Transverse colon (tissue), 4 donors: Measurements from ENCODE around the gene PCDH12. TPM values are rescaled to one million over a fixed set of nuclear protein-coding genes. Genes with fewer than 3 reads are reported as not detected.

ENCODE experiments used
- DNase-seq: peaks from one replicate; pipeline ENCODE4 v3.0.0-alpha.2; 2019
- H3K27ac ChIP-seq, 4 donors: fragments of 200-600 bp; sonication (generic); 2 replicates each; pipeline ENCODE4 v1.5.1; 2016 to 2018; ENCODE audit warnings: inconsistent platforms in 4 of 4
- H3K27me3 ChIP-seq: fragments of 200-600 bp; sonication (generic); 2 replicates; pipeline ENCODE4 v1.5.1; 2017; ENCODE audit warnings: inconsistent platforms
- H3K36me3 ChIP-seq, 4 donors: fragments of 200-600 bp; sonication (generic); 2 replicates each; pipeline ENCODE4 v1.5.1; 2017 to 2019; ENCODE audit warnings: inconsistent platforms in 4 of 4
- H3K4me1 ChIP-seq, 4 donors: fragments of 200-600 bp; sonication (generic); 2 replicates each; pipeline ENCODE4 v1.5.1; 2017 to 2020; ENCODE audit warnings: inconsistent platforms in 4 of 4
- H3K4me3 ChIP-seq, 4 donors: fragments of 200-600 bp; sonication (generic); 1 replicate in 1 of 4; 2 replicates in 3 of 4; pipeline versions ENCODE4 v1.5.1 to v1.6.1; 2017 to 2019; ENCODE audit warnings: inconsistent platforms in 4 of 4
- H3K9me3 ChIP-seq, 2 donors: fragments of 200-600 bp; sonication (generic); 2 replicates each; pipeline ENCODE4 v1.5.1; 2017 to 2019; ENCODE audit warnings: inconsistent platforms in 2 of 2
- EP300 ChIP-seq: sonication (generic); formaldehyde crosslinking; IDR thresholded peaks from one replicate; pipeline ENCODE4 v1.6.1; 2017; ENCODE audit warnings: antibody characterized with exemption, low read depth
- POLR2A ChIP-seq: fragments of 450-650 bp; IDR thresholded peaks from one replicate; pipeline ENCODE4 v1.6.1; 2016; ENCODE audit warnings: antibody characterized with exemption, mild to moderate bottlenecking, moderate library complexity
- POLR2AphosphoS5 ChIP-seq, 3 donors: sonication (generic); formaldehyde crosslinking; IDR thresholded peaks; one replicate each; pipeline ENCODE4 v1.6.1; 2016; ENCODE audit warnings: antibody characterized with exemption in 3 of 3
- WGBS, 2 donors: methylation state at CpG; one replicate each; pipeline ENCODE4 v1.1.5; 2018; ENCODE audit warnings: low coverage in 1 of 2; 5-methylcytosine and 5-hydroxymethylcytosine counted together
- in situ Hi-C, 4 donors: fragments of 200-750 bp; cut with MboI; loops; one replicate each; pipeline versions ENCODE4 v1.15.0 to v1.15.1; 2017; ENCODE audit warnings: low sequenced_read_pairs in 3 of 4, low pct_ligation_motif_present in 1 of 4, low pct_unique_long_range_greater_than_20kb in 1 of 4
- intact Hi-C: fragments of 100-400 bp; cut with DNase I; formaldehyde crosslinking; loops from one replicate; pipeline ENCODE4 v1.15.1; 2023; ENCODE audit warnings: low total_unique reads
- total RNA-seq, 4 donors: library from RNA; depleted of rRNA; stranded (reverse); fragments of >200 nt; gene quantifications; one replicate each; pipeline ENCODE4 v1.1.0, GENCODE V29; 2016
- TF ChIP-seq, protein P1 (sequence below), 5 experiments: fragments of 200-600 bp in 3 of 5; fragments of 450-650 bp in 2 of 5; sonication (generic) in 3 of 5; IDR thresholded peaks; 1 replicate in 2 of 5; 2 replicates in 3 of 5; pipeline ENCODE4 v1.5.1; 2016 to 2017; ENCODE audit warnings: antibody characterized with exemption in 5 of 5, inconsistent platforms in 3 of 5, mild to moderate bottlenecking in 2 of 5, moderate library complexity in 1 of 5

The PCDH12 gene
- total RNA-seq, 4 donors from 2014 or later = 0.37 to 0.95 (median 0.68) TPM; not detected in 1

DNA sequence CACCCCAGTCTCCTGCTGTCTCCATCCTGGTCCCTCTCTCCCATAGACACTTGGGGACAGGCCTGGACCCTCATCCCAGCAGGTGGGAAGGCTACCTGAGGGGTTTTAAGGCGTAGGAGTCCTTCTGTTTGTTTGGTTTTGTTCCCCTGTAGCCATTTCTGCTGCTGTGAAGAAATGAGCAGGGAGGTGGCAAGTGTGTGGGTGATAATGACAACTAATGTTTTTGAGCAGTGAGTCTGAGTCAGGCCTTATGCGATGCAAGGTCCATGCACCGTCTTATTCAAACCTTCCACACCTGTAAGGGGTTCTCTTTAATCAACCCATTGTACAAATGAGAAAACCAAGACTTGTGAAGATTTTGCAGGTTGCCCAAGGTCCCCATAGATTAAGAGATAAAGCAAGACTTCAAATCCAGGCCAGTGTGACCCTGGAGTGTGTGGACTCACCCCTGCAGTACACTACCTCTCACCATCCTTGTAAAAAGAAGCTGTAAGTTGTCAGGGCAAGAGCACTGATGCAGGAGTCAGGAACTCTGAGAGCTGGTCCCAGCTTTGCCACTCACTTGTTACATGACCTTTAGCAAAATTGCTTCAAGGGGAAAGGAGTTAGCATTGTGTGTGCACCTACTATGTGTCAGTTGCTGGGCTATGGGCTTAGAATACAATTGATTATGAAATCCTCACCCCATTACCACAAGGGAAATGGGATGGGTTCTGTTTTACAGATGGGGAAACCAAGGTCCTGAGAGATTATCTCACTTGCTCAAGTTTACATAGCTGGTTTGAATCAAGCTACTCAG is 7.6 kb downstream of the PCDH12 start:
- TF ChIP-seq, protein P1, sequence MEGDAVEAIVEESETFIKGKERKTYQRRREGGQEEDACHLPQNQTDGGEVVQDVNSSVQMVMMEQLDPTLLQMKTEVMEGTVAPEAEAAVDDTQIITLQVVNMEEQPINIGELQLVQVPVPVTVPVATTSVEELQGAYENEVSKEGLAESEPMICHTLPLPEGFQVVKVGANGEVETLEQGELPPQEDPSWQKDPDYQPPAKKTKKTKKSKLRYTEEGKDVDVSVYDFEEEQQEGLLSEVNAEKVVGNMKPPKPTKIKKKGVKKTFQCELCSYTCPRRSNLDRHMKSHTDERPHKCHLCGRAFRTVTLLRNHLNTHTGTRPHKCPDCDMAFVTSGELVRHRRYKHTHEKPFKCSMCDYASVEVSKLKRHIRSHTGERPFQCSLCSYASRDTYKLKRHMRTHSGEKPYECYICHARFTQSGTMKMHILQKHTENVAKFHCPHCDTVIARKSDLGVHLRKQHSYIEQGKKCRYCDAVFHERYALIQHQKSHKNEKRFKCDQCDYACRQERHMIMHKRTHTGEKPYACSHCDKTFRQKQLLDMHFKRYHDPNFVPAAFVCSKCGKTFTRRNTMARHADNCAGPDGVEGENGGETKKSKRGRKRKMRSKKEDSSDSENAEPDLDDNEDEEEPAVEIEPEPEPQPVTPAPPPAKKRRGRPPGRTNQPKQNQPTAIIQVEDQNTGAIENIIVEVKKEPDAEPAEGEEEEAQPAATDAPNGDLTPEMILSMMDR (IDR thresholded peaks at IDR 0.05) = no peak
- no peak for TF ChIP-seq EP300
- TF ChIP-seq POLR2AphosphoS5 (IDR thresholded peaks at IDR 0.05) = no peak
- no peak for TF ChIP-seq POLR2A
- Histone ChIP-seq H3K27ac (no peak overlapping the region), H3K9me3 (no peaks in the 10 kb centered on the region), H3K36me3 (no peaks in the 10 kb centered on the region), H3K4me1 (peaks cover 0 to 7% (median 1%) of the 10 kb centered on the region in 4 donors), H3K4me3 (no peak overlapping the region), H3K27me3 (no peaks in the 10 kb centered on the region)
- WGBS, 2 donors = 90 to 100% methylated on average over 2 to 3 of the region's 3 CpGs
- in situ Hi-C loops (loop anchor here in 2 of 4 donors (10.0 kb wide), 2 partner anchors 66 to 256 kb away; no protein-coding TSS in a partner anchor), intact Hi-C loops (no loop called here)
- no peak for DNase-seq

DNA sequence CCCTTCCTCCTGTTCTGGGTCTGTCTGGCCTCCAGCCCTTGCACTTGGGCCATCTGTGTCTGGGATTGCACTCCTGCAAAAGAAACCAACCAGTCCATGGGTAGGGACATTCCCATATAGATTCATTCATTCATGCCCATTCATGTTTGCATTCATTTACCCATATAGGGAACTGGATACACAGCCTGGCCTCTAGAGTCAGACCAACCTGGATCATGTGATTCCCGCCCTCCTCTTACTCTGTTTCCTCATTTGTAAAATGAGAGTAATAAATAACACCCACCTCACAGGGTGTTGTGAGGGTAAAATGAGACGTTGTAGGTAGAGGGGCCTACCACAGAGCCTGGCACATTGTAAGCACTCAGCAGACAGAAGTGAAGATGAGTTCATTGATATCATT is 8.5 kb downstream of the PCDH12 start:
- no peaks in the 10 kb centered on the region for H3K9me3 ChIP-seq
- H3K4me3 ChIP-seq = no peak overlapping the region
- H3K4me1 ChIP-seq = peaks cover 0 to 7% (median 1%) of the 10 kb centered on the region in 4 donors
- 20 to 79% methylated on average over 1 to 2 of the region's 2 CpGs for WGBS, 2 donors
- no peak for DNase-seq
- intact Hi-C loops = no loop called here
- no peaks in the 10 kb centered on the region for H3K36me3 ChIP-seq
- H3K27me3 ChIP-seq = no peaks in the 10 kb centered on the region
- TF ChIP-seq, protein P1 (IDR thresholded peaks at IDR 0.05) = no peak
- no peak for TF ChIP-seq EP300
- no peak for TF ChIP-seq POLR2A
- no peak for TF ChIP-seq POLR2AphosphoS5 (IDR thresholded peaks at IDR 0.05)
- in situ Hi-C loops = no loop called here
- H3K27ac ChIP-seq = no peak overlapping the region

DNA sequence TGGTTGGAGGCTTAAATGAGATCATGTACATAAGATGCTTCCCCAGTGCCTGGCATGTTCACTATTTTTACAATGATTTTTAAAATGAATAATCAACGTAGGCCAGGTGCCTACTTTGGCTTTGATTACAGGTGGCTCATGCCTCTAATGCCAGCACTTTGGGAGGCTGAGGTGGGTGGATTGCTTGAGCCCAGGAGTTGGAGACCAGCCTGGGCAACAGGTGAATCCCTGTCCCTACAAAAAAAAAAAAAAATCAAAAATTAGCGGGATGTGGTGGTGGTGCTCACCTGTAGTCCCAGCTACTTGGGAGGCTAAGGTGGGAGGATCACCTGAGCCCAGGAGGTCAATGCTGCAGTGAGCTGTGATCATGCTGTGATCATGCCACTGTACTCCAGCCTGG is 9.2 kb downstream of the PCDH12 start:
- peaks cover 0 to 7% (median 1%) of the 10 kb centered on the region in 4 donors for H3K4me1 ChIP-seq
- H3K36me3 ChIP-seq = no peaks in the 10 kb centered on the region
- no peaks in the 10 kb centered on the region for H3K9me3 ChIP-seq
- intact Hi-C loops = no loop called here
- WGBS, 2 donors = 76 to 88% methylated on average over 2 of the region's 2 CpGs
- H3K27me3 ChIP-seq = no peaks in the 10 kb centered on the region
- no peak for DNase-seq
- in situ Hi-C loops = no loop called here
- H3K4me3 ChIP-seq = no peak overlapping the region
- no peak overlapping the region for H3K27ac ChIP-seq
- TF ChIP-seq POLR2A (no peak), EP300 (no peak), POLR2AphosphoS5 (IDR thresholded peaks at IDR 0.05) (no peak)
- TF ChIP-seq, protein P1 (IDR thresholded peaks at IDR 0.05) = no peak

DNA sequence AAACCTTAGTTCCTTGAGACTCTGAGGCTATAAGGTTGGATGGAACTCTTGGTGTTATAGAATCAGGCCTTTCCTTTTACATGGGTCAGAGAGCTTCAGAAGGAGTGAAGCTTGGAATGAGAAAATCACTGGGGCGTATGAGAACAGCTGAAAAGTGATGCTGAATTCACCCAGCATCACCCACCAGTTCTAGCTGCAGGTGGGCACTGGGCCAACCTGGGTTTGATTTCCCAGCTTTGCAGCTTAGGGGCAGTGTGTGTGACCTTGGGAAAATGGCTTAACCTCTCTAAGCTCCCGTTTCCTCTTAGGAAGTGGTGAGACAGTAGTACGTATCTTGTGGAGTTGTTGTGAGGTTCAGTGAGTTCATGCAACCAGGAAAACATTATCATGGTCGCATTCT is 10.7 kb downstream of the PCDH12 start:
- intact Hi-C loops (no loop called here), in situ Hi-C loops (no loop called here)
- Histone ChIP-seq H3K4me1 (peaks cover 0 to 7% (median 1%) of the 10 kb centered on the region in 4 donors), H3K27ac (no peak overlapping the region), H3K4me3 (no peak overlapping the region), H3K36me3 (no peaks in the 10 kb centered on the region), H3K27me3 (no peaks in the 10 kb centered on the region), H3K9me3 (no peaks in the 10 kb centered on the region)
- no peak for DNase-seq
- 60 to 70% methylated on average over 1 to 4 of the region's 4 CpGs for WGBS, 2 donors
- TF ChIP-seq, protein P1 (IDR thresholded peaks at IDR 0.05) = no peak
- TF ChIP-seq POLR2AphosphoS5 (IDR thresholded peaks at IDR 0.05) = no peak
